B cell (primary cell): ENCODE results near the gene ZFAND6.

ENCODE experiments used
- CTCF ChIP-seq: fragments of 200-600 bp; IDR thresholded peaks from one replicate; pipeline ENCODE4 v1.8.0; 2022; ENCODE audit warnings: antibody characterized with exemption, mild to moderate bottlenecking
- EZH2 ChIP-seq: IDR thresholded peaks from 2 replicates; pipeline ENCODE4 v1.6.1; 2012; ENCODE audit warnings: borderline replicate concordance, low read depth, mild to moderate bottlenecking, moderate library complexity, low read length; ENCODE audit not compliant: insufficient read depth, poor library complexity, severe bottlenecking

DNA sequence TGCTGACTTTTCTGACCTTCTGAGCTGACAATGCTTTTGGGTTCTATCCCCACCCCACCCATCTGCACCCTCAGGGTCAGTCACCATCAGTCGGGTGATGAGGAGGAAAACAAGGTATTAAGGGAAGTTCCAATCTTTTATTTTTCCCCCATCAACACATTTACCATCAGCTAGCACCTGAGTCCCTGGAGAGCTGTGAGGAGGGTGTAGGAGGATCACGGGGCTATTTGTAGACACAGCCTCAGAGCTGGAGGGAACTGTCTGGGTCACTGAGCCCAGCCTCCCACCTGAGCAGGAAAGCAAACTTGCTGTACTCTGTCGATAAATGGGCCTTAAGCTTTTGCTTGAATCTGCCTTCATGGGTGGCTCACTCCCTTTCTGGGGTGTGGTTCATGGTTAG lies 24.8 kb upstream of the ZFAND6 start:
- no peak for TF ChIP-seq EZH2
- TF ChIP-seq CTCF, result no peak
